ENCODE data around the gene KIAA1614.

The KIAA1614 gene

DNA sequence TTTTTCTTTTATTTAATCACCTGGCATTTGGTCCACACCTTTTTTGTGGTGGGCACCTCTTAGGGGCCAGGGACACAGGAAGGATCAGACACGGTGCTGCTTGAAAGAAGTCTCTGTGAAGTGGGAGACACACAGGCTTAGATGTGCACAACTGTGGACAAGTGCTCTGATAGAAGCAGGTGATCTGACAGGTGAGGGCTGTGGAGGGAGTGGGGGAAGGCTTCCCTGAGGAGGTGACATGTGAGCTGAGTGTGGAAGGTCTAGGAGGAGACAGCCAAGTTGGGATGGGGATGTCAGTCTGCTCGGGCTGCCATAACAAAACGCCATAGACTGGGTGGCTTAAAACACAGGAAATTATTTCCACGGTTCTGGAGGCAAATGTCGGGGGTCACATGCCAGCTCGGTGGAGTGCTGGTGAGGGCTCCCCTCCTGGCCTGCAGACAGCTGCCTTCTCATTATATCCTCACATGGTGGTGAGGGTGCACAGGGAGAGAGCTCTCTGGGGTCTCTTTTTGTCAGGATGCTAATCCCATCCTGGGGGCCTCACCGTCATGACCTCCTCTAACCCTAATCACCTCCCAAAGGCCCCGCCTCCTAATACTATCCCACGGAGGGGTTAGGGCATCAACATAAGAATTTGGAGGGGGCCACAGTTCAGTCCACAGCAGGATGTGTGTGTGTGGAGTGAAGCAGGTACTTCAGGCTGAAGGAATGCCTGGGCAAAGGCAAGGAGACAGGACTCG, 5.2 kb upstream of the KIAA1614 start:
- no peak overlapping the region for H3K4me3 ChIP-seq (ENCODE audit: low read depth, low read length)
- TF ChIP-seq, protein P1, sequence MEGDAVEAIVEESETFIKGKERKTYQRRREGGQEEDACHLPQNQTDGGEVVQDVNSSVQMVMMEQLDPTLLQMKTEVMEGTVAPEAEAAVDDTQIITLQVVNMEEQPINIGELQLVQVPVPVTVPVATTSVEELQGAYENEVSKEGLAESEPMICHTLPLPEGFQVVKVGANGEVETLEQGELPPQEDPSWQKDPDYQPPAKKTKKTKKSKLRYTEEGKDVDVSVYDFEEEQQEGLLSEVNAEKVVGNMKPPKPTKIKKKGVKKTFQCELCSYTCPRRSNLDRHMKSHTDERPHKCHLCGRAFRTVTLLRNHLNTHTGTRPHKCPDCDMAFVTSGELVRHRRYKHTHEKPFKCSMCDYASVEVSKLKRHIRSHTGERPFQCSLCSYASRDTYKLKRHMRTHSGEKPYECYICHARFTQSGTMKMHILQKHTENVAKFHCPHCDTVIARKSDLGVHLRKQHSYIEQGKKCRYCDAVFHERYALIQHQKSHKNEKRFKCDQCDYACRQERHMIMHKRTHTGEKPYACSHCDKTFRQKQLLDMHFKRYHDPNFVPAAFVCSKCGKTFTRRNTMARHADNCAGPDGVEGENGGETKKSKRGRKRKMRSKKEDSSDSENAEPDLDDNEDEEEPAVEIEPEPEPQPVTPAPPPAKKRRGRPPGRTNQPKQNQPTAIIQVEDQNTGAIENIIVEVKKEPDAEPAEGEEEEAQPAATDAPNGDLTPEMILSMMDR (IDR thresholded peaks at IDR 0.05; ENCODE audit: insufficient read depth, low read depth, low read length, missing control alignments): no peak
- no peak for DNase-seq (ENCODE audit: low read depth)

DNA sequence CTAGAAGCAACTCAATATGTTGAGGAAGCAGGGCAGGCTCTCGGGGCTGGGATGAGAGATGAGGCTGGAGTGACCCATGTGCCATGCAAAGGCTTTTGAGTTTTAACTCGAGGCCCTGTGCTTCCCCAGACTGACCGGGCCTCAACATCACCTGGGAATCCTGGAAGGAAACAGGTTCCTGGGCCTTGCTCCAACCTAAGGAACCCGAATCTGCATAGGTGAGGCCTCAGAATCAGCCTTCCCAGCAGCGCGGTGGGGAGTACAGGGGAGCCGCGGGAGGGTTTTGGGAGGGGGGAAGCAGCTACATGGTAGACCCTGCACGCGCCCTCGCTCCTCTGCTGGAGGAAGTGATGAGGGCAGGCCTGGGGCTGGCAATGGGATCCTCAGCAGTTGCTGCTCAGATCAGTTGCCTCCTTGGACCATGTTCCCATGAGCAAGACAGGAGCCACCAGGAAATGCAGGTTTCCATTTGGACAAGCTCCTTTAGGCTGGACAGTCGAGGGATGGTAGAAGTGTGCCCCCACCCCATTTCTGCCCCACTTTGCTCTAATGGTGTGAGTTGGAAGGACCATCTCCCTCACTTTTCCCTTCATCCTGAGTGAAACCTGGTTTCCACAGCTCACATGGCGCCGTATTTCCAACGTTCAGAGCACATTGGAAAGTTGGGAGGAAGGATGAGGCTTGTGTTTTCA, 4.5 kb upstream of the KIAA1614 start:
- TF ChIP-seq, protein P1 (IDR thresholded peaks at IDR 0.05; ENCODE audit: insufficient read depth, low read depth, low read length, missing control alignments): no peak
- no peak overlapping the region for H3K4me3 ChIP-seq (ENCODE audit: low read depth, low read length)
- DNase-seq (ENCODE audit: low read depth): no peak

DNA sequence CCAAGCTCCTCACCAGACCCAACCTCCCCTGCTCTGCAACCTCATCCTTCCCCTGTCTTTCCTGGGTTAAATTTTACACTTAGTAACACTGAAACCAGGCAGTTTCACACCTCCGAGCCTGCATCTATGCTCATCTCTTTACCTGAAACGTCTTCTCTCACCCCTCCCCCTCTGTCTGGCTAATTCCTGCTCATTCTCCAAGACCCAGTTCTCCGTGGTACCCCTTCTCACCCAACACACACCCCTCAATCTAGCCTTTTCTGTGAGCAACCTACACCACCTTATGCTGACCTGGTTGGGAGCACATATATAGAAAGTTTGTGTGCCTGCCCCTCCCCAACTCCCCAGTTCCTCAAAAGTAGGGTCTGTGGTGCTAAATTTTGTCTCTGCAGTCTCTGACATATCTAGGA, 3.7 kb upstream of the KIAA1614 start:
- no peak overlapping the region for H3K4me3 ChIP-seq (ENCODE audit: low read depth, low read length)
- TF ChIP-seq, protein P1 (IDR thresholded peaks at IDR 0.05; ENCODE audit: insufficient read depth, low read depth, low read length, missing control alignments): no peak
- DNase-seq (ENCODE audit: low read depth): peak; percentile 32

DNA sequence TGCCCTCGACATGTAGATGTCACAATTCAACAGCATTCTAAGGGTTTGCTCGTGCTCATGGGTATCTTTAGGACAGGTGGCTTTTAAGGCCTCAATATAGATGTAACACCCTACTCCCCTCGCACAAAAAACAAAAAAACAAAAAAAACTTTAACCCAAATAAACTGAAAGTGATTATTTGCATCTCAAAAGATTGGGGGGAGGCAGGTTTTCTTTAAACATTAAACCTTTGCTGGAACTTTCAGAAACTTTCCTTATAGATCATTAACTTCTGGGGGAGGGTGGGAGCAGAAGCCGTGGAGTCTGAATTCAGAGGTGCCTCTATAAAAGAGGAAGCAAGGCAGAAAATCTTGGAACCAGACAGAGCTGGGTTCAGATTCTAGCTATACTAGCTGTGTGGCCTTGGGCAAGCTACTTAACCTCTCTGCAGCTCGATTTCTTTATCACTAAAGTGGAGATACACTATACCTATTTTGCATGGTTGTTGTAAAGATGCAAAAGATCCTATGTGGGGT, 3.2 kb upstream of the KIAA1614 start:
- no peak for DNase-seq (ENCODE audit: low read depth)
- H3K4me3 ChIP-seq (ENCODE audit: low read depth, low read length): no peak overlapping the region
- TF ChIP-seq, protein P1 (IDR thresholded peaks at IDR 0.05; ENCODE audit: insufficient read depth, low read depth, low read length, missing control alignments): no peak

DNA sequence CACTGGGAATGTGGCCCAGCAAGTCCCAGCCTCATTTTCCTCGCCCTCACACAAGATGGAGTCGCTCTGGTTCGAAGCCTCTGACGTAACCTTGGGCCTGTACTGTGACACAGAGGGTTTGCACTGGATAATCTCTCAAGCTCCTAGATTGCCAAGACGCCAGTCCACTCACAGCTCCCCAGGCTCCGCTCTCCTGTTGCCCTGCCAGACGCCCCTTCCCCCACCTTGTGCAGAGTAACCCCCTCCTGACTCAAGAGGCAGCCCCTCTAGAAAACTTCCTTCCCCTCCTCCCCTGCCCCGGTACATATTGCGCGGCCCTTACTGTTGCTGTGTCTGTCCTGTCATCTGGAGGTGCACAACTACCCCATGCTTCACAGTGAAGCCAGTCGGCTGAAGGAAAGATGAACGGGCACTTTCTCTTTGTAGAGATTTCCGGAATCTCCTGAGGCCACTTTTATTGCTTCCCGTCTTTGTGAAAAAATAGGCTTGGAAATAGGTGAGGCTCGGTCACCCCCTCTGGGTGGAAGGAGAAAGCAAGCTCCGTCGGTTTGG, 981 bp upstream of the KIAA1614 start:
- no peak for DNase-seq (ENCODE audit: low read depth)
- H3K4me3 ChIP-seq (ENCODE audit: low read depth, low read length): peak overlapping the region; percentile 21
- TF ChIP-seq, protein P1 (IDR thresholded peaks at IDR 0.05; ENCODE audit: insufficient read depth, low read depth, low read length, missing control alignments): no peak

DNA sequence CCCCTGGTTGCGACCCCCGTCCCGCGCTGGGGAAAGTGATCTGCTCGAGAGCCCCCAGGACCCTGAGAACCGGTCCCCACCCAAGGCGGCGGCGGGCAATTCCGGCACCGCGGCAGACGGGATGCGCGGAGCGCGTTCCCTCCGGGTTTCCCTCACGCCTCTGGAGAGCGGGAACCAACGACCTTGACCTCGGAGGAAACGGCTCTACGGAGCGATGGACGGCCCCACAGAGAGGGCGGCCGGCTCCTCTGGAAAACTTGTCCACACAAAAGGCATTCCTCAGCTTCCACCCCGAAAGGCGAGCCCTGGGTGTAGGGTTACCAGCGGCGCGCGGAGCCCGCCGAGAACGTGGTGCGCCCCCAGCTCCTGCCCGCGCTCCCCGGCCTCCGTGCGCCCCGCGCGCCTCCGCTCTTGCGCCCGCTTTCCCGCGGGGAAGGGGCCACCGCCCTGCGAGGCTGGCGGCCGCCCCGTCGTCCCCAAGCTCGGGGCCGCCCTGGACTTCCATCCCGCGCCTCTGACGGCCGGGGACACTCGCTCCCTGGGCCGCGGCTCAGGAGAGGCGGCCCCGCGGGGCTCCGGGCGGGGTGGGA, 391 bp upstream of the KIAA1614 start:
- DNase-seq (ENCODE audit: low read depth): no peak
- peak overlapping the region; percentile 21 for H3K4me3 ChIP-seq (ENCODE audit: low read depth, low read length)
- TF ChIP-seq, protein P1 (IDR thresholded peaks at IDR 0.05; ENCODE audit: insufficient read depth, low read depth, low read length, missing control alignments): no peak

All from GM12865 (cell line).